ENCODE measurements around the gene KCNV2. TPM values are rescaled to one million over a fixed set of nuclear protein-coding genes. Genes with fewer than 3 reads are reported as not detected.
"Not testable (repeated sequence)": the region's sequence is repeated elsewhere in the genome, so short reads cannot be mapped to it uniquely, and the experiment has no call there.

KCNV2 gene
- total RNA-seq, 1 donor from 2014 or later, result not detected

GRCh38 chr9:2700909-2701550, 16.3 kb upstream of the KCNV2 start:
- Mint-ChIP-seq H3K36me3 (peaks cover 2% of the 10 kb centered on the region), H3K27ac (no peak overlapping the region), H3K27me3 (ENCODE audit: low read depth) (no peaks in the 10 kb centered on the region), H3K4me3 (no peak overlapping the region), H3K9me3 (no peaks in the 10 kb centered on the region), H3K4me1 (peaks cover 7% of the 10 kb centered on the region)
- DNase-seq (ENCODE audit: low spot score in 2 of 2, unreplicated experiment in 2 of 2), result no peak
- no peak for TF ChIP-seq CTCF (IDR thresholded peaks at IDR 0.05; ENCODE audit: unreplicated experiment)

- no peak for TF ChIP-seq CTCF (IDR thresholded peaks at IDR 0.05; ENCODE audit: unreplicated experiment)
- DNase-seq (ENCODE audit: low spot score in 2 of 2, unreplicated experiment in 2 of 2), result no peak
- H3K27ac Mint-ChIP-seq, result no peak overlapping the region
These were observed 12.8 kb upstream of the KCNV2 start for GRCh38 chr9:2704504-2704903.

GRCh38 chr9:2707256-2707655, 10.1 kb upstream of the KCNV2 start:
- not testable (repeated sequence) for H3K4me1 Mint-ChIP-seq; H3K27ac Mint-ChIP-seq; DNase-seq (ENCODE audit: low spot score in 2 of 2, unreplicated experiment in 2 of 2); H3K27me3 Mint-ChIP-seq (ENCODE audit: low read depth); H3K9me3 Mint-ChIP-seq; H3K4me3 Mint-ChIP-seq; H3K36me3 Mint-ChIP-seq

More at GRCh38 chr9:2704504-2704903, 12.8 kb upstream of the KCNV2 start:
- H3K4me1 Mint-ChIP-seq, result peaks cover 7% of the 10 kb centered on the region
- H3K4me3 Mint-ChIP-seq, result no peak overlapping the region
- H3K36me3 Mint-ChIP-seq, result peaks cover 3% of the 10 kb centered on the region
- H3K27me3 Mint-ChIP-seq (ENCODE audit: low read depth), result no peaks in the 10 kb centered on the region
- H3K9me3 Mint-ChIP-seq, result peaks cover 9% of the 10 kb centered on the region

- DNase-seq (ENCODE audit: low spot score in 2 of 2, unreplicated experiment in 2 of 2), result no peak
- Mint-ChIP-seq H3K36me3 (peaks cover 4% of the 10 kb centered on the region), H3K27me3 (ENCODE audit: low read depth) (no peaks in the 10 kb centered on the region), H3K4me1 (peaks cover 3% of the 10 kb centered on the region), H3K9me3 (peaks cover 16% of the 10 kb centered on the region), H3K4me3 (no peak overlapping the region), H3K27ac (no peak overlapping the region)
- no peak for TF ChIP-seq CTCF (IDR thresholded peaks at IDR 0.05; ENCODE audit: unreplicated experiment)
These were observed 7.6 kb upstream of the KCNV2 start for GRCh38 chr9:2709645-2710101.

- Mint-ChIP-seq H3K4me3 (no peak overlapping the region), H3K9me3 (peaks cover 13% of the 10 kb centered on the region), H3K4me1 (peaks cover 3% of the 10 kb centered on the region), H3K27me3 (ENCODE audit: low read depth) (no peaks in the 10 kb centered on the region), H3K27ac (no peak overlapping the region), H3K36me3 (peaks cover 4% of the 10 kb centered on the region)
- no peak for DNase-seq (ENCODE audit: low spot score in 2 of 2, unreplicated experiment in 2 of 2)
- no peak for TF ChIP-seq CTCF (IDR thresholded peaks at IDR 0.05; ENCODE audit: unreplicated experiment)
These were observed 5.6 kb upstream of the KCNV2 start for GRCh38 chr9:2711716-2712115.

- Mint-ChIP-seq H3K27me3 (ENCODE audit: low read depth) (no peaks in the 10 kb centered on the region), H3K4me3 (no peak overlapping the region), H3K9me3 (peaks cover 11% of the 10 kb centered on the region), H3K27ac (no peak overlapping the region), H3K36me3 (peaks cover 16% of the 10 kb centered on the region), H3K4me1 (peaks cover 10% of the 10 kb centered on the region)
- no peak for TF ChIP-seq CTCF (IDR thresholded peaks at IDR 0.05; ENCODE audit: unreplicated experiment)
- DNase-seq (ENCODE audit: low spot score in 2 of 2, unreplicated experiment in 2 of 2), result no peak
These were observed 839 bp downstream of the KCNV2 start for GRCh38 chr9:2718001-2718697.

Measured in mesothelial cell of epicardium (in vitro differentiated cells).